WTC11 (cell line): Measurements from ENCODE around the gene ARHGAP19. TPM values are rescaled to one million over a fixed set of nuclear protein-coding genes. Genes with fewer than 3 reads are reported as not detected.

Source experiments
- ATAC-seq: fragments of 200-7000 bp; cut with Tn5 transposase; 2 replicates; pipeline ENCODE4 v1.10.0; 2021; ENCODE audit warnings: mild to moderate bottlenecking, moderate library complexity
- CTCF ChIA-PET: fragments of 300-600 bp; sonication (Branson Sonifier 250); formaldehyde crosslinking; loops from one replicate; lab custom pipeline; 2021; ENCODE audit warnings: antibody characterized with exemption; lab: Charles Lee
- POLR2A ChIA-PET: fragments of 350-600 bp; sonication (Branson Sonifier 250); formaldehyde crosslinking; loops from one replicate; lab custom pipeline; 2021; ENCODE audit warnings: antibody characterized with exemption; lab: Charles Lee
- DNase-seq: peaks from one replicate; pipeline ENCODE4 v3.0.0; 2021; ENCODE audit warnings: low spot score
- H3K27ac Mint-ChIP-seq: 2 replicates; pipeline ENCODE4 v1.8.0; 2021; ENCODE audit warnings: mixed read lengths
- H3K27me3 Mint-ChIP-seq: 2 replicates; pipeline ENCODE4 v1.8.0; 2021; ENCODE audit warnings: low read depth, mild to moderate bottlenecking, moderate library complexity, mixed read lengths
- H3K36me3 Mint-ChIP-seq: 2 replicates; pipeline ENCODE4 v1.8.0; 2021; ENCODE audit warnings: mixed read lengths
- H3K4me1 Mint-ChIP-seq: 2 replicates; pipeline ENCODE4 v1.8.0; 2022; ENCODE audit warnings: mixed read lengths
- H3K4me3 Mint-ChIP-seq: 2 replicates; pipeline ENCODE4 v1.8.0; 2021; ENCODE audit warnings: mild to moderate bottlenecking, moderate library complexity, mixed read lengths
- H3K9me3 Mint-ChIP-seq: 2 replicates; pipeline ENCODE4 v1.8.0; 2021; ENCODE audit warnings: mixed read lengths
- AFF4 ChIP-seq: sonication (generic); formaldehyde crosslinking; IDR thresholded peaks from 2 replicates; pipeline ENCODE4 v1.8.1; 2023; ENCODE audit warnings: mild to moderate bottlenecking, missing genetic modification reagents, borderline replicate concordance
- CTCF ChIP-seq: fragments of 200-600 bp; IDR thresholded peaks from 2 replicates; pipeline ENCODE4 v1.8.0; 2022; ENCODE audit warnings: antibody characterized with exemption
- EMX1 ChIP-seq: fragments of 250-450 bp; sonication (Bioruptor Pico); IDR thresholded peaks from 2 replicates; pipeline ENCODE4 v1.8.0; 2021; ENCODE audit warnings: mild to moderate bottlenecking
- ERG ChIP-seq: fragments of 250-450 bp; sonication (Bioruptor Pico); IDR thresholded peaks from 2 replicates; pipeline ENCODE4 v1.8.0; 2021; ENCODE audit warnings: mild to moderate bottlenecking
- ETV6 ChIP-seq: sonication (generic); formaldehyde crosslinking; IDR thresholded peaks from 2 replicates; pipeline ENCODE4 v1.8.1; 2022; ENCODE audit warnings: mild to moderate bottlenecking, missing genetic modification reagents
- FOXP1 ChIP-seq: sonication (generic); formaldehyde crosslinking; IDR thresholded peaks from 2 replicates; pipeline ENCODE4 v1.8.0; 2022; ENCODE audit warnings: missing genetic modification reagents, mild to moderate bottlenecking, moderate library complexity, borderline replicate concordance
- GRHL2 ChIP-seq: fragments of 250-450 bp; sonication (Bioruptor Pico); IDR thresholded peaks from 2 replicates; pipeline ENCODE4 v1.8.0; 2022; ENCODE audit warnings: mild to moderate bottlenecking, moderate library complexity; ENCODE audit not compliant: insufficient replicate concordance, severe bottlenecking
- GTF2I ChIP-seq: fragments of 250-450 bp; sonication (Bioruptor Pico); conservative IDR thresholded peaks from 2 replicates; pipeline ENCODE4 v1.4.0; 2021; ENCODE audit warnings: mild to moderate bottlenecking
- IRF2 ChIP-seq: sonication (generic); formaldehyde crosslinking; IDR thresholded peaks from 2 replicates; pipeline ENCODE4 v1.8.0; 2022; ENCODE audit warnings: low read depth, missing genetic modification reagents, borderline replicate concordance
- SMAD3 ChIP-seq: sonication (generic); formaldehyde crosslinking; IDR thresholded peaks from 2 replicates; pipeline ENCODE4 v1.8.0; 2022; ENCODE audit warnings: missing genetic modification reagents, mild to moderate bottlenecking, borderline replicate concordance
- SP1 ChIP-seq: sonication (generic); formaldehyde crosslinking; conservative IDR thresholded peaks from 2 replicates; pipeline ENCODE4 v1.8.1; 2022; ENCODE audit warnings: missing genetic modification reagents
- TP53 ChIP-seq: sonication (generic); formaldehyde crosslinking; IDR thresholded peaks from 2 replicates; pipeline ENCODE4 v1.8.1; 2023; ENCODE audit warnings: mild to moderate bottlenecking, missing genetic modification reagents
- USF1 ChIP-seq: sonication (generic); formaldehyde crosslinking; IDR thresholded peaks from 2 replicates; pipeline ENCODE4 v1.8.0; 2022; ENCODE audit warnings: mild to moderate bottlenecking, missing genetic modification reagents
- ZBTB43 ChIP-seq: sonication (generic); formaldehyde crosslinking; IDR thresholded peaks from 2 replicates; pipeline ENCODE4 v1.8.1; 2023; ENCODE audit warnings: mild to moderate bottlenecking, missing genetic modification reagents
- ZNF219 ChIP-seq: sonication (generic); formaldehyde crosslinking; IDR thresholded peaks from 2 replicates; pipeline ENCODE4 v1.8.0; 2023; ENCODE audit warnings: missing genetic modification reagents, mild to moderate bottlenecking, borderline replicate concordance
- ZNF263 ChIP-seq: sonication (generic); formaldehyde crosslinking; IDR thresholded peaks from 2 replicates; pipeline ENCODE4 v1.8.1; 2022; ENCODE audit warnings: low read depth, mild to moderate bottlenecking, moderate library complexity, missing genetic modification reagents
- ZNF423 ChIP-seq: fragments of 250-450 bp; sonication (Bioruptor Pico); IDR thresholded peaks from 2 replicates; pipeline ENCODE4 v2.1.2; 2022; ENCODE audit warnings: mild to moderate bottlenecking, moderate library complexity
- ZNF512 ChIP-seq: sonication (generic); formaldehyde crosslinking; IDR thresholded peaks from 2 replicates; pipeline ENCODE4 v1.8.1; 2022; ENCODE audit warnings: missing genetic modification reagents, borderline replicate concordance
- ZNF671 ChIP-seq: fragments of 250-450 bp; sonication (Bioruptor Pico); IDR thresholded peaks from 2 replicates; pipeline ENCODE4 v1.8.0; 2021; ENCODE audit warnings: mild to moderate bottlenecking
- total RNA-seq: library from RNA; stranded (reverse); gene quantifications from 3 replicates; pipeline ENCODE4 v1.2.3, GENCODE V29; 2021

Gene ARHGAP19
- total RNA-seq, 1 experiment from 2014 or later = 42.2 TPM

- no peak for TF ChIP-seq IRF2
- TF ChIP-seq ZNF671 (CRISPR knock-in tag) = no peak
- no peak for TF ChIP-seq ZNF423 (CRISPR knock-in tag)
Observed at GRCh38 chr10:97180363-97180755, 112.1 kb downstream of the ARHGAP19 start (continued).

- no peaks in the 10 kb centered on the region for H3K36me3 Mint-ChIP-seq
- CTCF ChIA-PET = interaction anchor here (0.6 to 3.4 kb wide), 37 partner anchors 8 to 539 kb away, joined by 3 to 46 read pairs (median 5); partner anchors contain the start of gene RRP12
- no peak for TF ChIP-seq ZBTB43 (CRISPR knock-in tag)
- 0 out of 2 replicates have a peak, but pooled peaks have one; percentile 28 for TF ChIP-seq ETV6
- TF ChIP-seq AFF4 = 0 out of 2 replicates have a peak, but pooled peaks have one; percentile 46
- TF ChIP-seq TP53 (CRISPR knock-in tag) = 0 out of 2 replicates have a peak, but pooled peaks have one; percentile 35
- no peak for TF ChIP-seq FOXP1
- TF ChIP-seq SP1 = 0 out of 2 replicates have a peak, but pooled peaks have one; percentile 41
Observed at GRCh38 chr10:97179731-97180362, 112.6 kb downstream of the ARHGAP19 start.

DNA sequence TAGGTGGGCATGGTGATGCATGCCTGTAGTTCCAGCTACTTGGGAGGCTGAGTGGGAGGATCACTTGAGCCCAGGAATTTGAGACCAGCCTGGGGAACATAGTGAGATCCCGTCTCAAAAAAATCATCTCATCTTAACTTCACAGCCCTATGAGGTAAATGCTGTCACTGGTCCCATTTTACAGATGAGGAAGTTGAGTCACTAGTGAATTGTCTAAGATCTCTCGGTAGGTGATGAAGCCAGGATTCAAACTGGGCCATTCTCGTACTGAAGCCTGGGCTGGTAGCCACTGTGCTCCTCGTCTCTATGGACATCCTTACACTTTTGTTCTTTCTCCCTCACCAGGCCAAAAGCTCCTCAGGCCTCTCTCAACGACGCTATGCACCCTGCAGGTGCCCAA, 113.1 kb downstream of the ARHGAP19 start:
- peaks cover 9% of the 10 kb centered on the region for H3K4me1 Mint-ChIP-seq
- ATAC-seq = peak; percentile 22; the same call in 1 of the 2 replicates
- ChIA-PET CTCF (interaction anchor here (0.6 to 3.4 kb wide), 37 partner anchors 8 to 539 kb away, joined by 3 to 46 read pairs (median 5); partner anchors contain the start of gene RRP12), POLR2A (no interaction called here)
- H3K27me3 Mint-ChIP-seq = peaks cover 30% of the 10 kb centered on the region
- no peak overlapping the region for H3K27ac Mint-ChIP-seq
- DNase-seq = no peak
- TF ChIP-seq ERG (CRISPR knock-in tag) (no peak), GTF2I (CRISPR knock-in tag) (peak; percentile 86), ZNF263 (CRISPR knock-in tag) (no peak)
- no peaks in the 10 kb centered on the region for H3K9me3 Mint-ChIP-seq
- no peaks in the 10 kb centered on the region for H3K36me3 Mint-ChIP-seq
- H3K4me3 Mint-ChIP-seq = peak overlapping the region; percentile 57

More at GRCh38 chr10:97179731-97180362, 112.6 kb downstream of the ARHGAP19 start:
- Mint-ChIP-seq H3K4me1 (peaks cover 15% of the 10 kb centered on the region), H3K27me3 (peaks cover 36% of the 10 kb centered on the region), H3K4me3 (peak overlapping the region; percentile 57), H3K9me3 (no peaks in the 10 kb centered on the region), H3K27ac (no peak overlapping the region)
- DNase-seq (peak; percentile 82), ATAC-seq (peak; percentile 97)
- POLR2A ChIA-PET = no interaction called here

DNA sequence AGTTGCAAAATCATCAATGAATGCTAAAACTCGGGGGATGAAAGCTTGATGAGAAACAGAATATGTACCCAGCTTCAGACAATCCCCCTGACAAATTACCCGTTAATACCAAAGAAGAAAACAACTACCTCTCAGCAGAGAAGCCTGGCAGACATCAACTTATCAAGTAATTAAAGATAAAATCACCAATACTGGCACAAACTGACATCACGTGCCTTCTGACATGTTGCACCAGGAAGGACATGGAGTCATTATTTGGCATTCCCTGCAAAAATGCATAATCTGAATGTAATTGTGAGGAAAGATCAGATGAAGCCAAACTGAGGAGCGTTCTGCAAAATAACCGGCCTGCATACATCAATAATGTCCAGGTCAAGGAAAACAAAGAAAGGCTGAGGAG, 114.4 kb downstream of the ARHGAP19 start:
- Mint-ChIP-seq H3K36me3 (no peaks in the 10 kb centered on the region), H3K27me3 (peaks cover 18% of the 10 kb centered on the region), H3K27ac (no peak overlapping the region), H3K4me3 (no peak overlapping the region), H3K9me3 (no peaks in the 10 kb centered on the region), H3K4me1 (peaks cover 8% of the 10 kb centered on the region; the same call in 1 of the 2 replicates)
- no peak for ATAC-seq
- ChIA-PET CTCF (interaction anchor here (0.8 to 2.6 kb wide), 3 partner anchors 18 to 105 kb away, joined by 4 to 40 read pairs (median 13); no protein-coding TSS in a partner anchor), POLR2A (interaction anchor here (0.6 kb wide), 1 partner anchor 482 kb away, joined by 4 read pairs; no protein-coding TSS in a partner anchor)
- no peak for DNase-seq
- no peak for TF ChIP-seq GRHL2 (CRISPR knock-in tag)
- TF ChIP-seq ZNF219 (CRISPR knock-in tag) = no peak
- TF ChIP-seq USF1 (CRISPR knock-in tag) = no peak
- TF ChIP-seq CTCF = no peak
- no peak for TF ChIP-seq SMAD3 (CRISPR knock-in tag)
- TF ChIP-seq EMX1 (CRISPR knock-in tag) = no peak
- TF ChIP-seq ZNF512 (CRISPR knock-in tag) = no peak
- no peak for TF ChIP-seq ETV6
